HG03095 (cell line): ENCODE results near the gene IL17RE.
A peak's percentile ranks its signal among the peaks of the same experiment; 100 is the strongest.
"Not testable (repeated sequence)": the region's sequence is repeated elsewhere in the genome, so short reads cannot be mapped to it uniquely, and the experiment has no call there.

Experiments used
- ATAC-seq: cut with Tn5 transposase; IDR thresholded peaks from one replicate; pipeline ENCODE4 v1.9.1; 2021; ENCODE audit warnings: moderate library complexity; ENCODE audit not compliant: unreplicated experiment

IL17RE gene

DNA sequence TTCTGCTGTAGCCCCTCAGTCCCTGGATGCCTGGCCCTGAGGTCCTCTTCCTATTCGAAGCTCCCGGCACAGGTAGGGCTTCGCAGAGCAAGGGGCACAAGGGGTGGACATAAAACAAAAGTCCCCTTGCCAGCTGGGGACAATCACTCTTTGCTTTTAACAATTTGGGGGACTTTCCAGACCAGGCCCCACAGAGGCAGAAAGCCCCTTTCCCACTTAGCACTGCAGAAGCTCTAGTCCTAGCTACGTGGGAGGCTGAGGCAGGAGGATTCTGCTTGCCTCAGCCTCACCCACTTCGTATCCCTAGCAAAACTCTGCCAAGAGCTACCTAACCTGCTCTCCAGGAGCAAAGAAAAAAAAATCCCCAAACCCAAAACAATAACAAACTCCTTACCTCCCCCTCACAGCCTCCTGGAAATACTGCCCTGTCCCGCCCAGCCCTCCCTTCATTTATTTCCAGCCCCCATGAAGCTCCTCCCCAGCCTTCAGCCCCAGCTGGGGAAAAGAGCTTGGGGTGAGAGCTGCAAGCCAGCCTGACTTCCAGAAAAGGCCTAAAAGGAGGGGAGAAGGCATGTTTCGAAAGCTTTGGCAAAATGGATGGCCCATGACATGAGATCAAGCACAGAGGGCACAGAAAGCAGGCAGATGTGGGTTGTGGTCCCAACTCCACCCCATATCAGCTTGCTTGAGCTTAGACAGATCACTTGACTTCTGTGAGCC lies 22.7 kb upstream of the IL17RE start, which contains the start of gene CIDEC:
Gene CIDEC (minus strand): TSS at position 424 of the 720 bp plus-strand sequence. CDS start 1,767 bp downstream, outside the sequence.
- ATAC-seq = no peak

GRCh38 chr3:9881441-9881840 lies 21.2 kb upstream of the IL17RE start:
- no peak for ATAC-seq

DNA sequence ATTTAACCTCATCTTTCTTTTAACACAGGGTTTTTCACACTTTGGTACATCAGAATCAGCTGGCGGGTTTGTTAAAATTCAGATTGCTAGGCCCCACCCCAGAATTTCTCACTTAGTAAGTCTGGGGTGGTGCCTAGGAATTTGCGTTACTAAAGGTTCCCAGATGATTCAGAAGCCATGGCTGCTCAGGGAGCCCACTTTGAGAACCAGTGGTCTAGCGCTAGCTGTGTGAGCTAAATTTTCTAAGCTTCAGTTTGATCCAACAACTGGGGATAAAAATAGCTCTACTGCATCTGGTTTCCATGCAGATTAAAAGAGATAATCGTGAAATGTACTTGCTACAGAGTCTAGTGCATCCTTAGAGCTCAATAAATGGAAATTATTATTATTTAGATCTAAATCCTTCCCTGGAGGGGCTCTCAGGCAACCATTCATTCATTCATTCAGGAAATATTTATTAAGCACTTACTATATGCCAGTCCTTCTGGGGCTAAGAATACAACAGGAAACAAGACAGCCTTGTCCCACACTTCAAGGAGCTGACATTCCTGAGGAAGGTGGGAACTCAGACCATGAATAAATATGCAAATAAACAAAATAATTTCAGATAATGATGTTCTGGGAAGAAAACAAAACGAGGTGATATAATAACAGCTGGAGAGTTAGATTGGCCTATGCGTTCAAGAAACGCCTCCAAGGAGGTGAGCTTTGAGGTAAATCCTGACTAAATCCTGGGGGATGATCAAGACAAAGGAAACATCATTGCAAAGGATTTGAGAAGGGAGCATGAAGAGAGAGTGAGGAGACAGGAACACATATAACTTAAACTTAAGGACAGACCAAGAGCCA lies 18.7 kb upstream of the IL17RE start:
- no peak for ATAC-seq

DNA sequence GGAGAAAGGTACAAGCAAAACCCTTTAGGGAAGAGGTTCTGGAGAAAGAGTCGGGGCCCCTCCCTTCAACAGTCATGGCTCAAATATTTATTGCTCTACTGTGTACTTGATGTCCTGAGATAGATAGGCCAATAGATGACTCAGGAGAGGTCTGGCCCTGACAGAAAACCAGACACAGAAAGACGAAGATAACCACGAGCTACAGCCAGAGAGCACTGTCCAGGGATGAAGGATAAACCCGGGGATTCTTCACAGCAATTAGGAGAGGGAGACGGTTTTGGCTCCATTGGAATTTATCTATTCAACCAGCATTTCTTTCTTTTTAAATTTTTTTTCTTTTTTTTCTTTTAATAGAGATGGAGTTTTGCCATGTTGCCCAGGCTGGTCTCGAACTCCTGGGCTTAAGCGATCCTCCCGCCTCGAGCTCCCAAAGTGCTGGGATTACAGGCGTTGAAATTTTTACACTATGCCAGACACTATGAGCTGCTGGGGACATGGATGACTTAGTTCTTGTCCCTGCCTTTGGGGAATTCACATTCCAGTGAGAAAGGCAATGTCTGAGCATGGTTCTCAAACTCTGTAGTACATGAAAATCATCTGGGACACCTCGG lies 18.0 kb upstream of the IL17RE start:
- no peak for ATAC-seq

- no peak for ATAC-seq
Observed at GRCh38 chr3:9886328-9886727, 16.3 kb upstream of the IL17RE start.

- ATAC-seq = no peak
Observed at GRCh38 chr3:9887480-9887879, 15.2 kb upstream of the IL17RE start.

- no peak for ATAC-seq
Observed at GRCh38 chr3:9888540-9888939, 14.1 kb upstream of the IL17RE start.

- ATAC-seq = no peak
Observed at GRCh38 chr3:9889405-9889804, 13.2 kb upstream of the IL17RE start.

DNA sequence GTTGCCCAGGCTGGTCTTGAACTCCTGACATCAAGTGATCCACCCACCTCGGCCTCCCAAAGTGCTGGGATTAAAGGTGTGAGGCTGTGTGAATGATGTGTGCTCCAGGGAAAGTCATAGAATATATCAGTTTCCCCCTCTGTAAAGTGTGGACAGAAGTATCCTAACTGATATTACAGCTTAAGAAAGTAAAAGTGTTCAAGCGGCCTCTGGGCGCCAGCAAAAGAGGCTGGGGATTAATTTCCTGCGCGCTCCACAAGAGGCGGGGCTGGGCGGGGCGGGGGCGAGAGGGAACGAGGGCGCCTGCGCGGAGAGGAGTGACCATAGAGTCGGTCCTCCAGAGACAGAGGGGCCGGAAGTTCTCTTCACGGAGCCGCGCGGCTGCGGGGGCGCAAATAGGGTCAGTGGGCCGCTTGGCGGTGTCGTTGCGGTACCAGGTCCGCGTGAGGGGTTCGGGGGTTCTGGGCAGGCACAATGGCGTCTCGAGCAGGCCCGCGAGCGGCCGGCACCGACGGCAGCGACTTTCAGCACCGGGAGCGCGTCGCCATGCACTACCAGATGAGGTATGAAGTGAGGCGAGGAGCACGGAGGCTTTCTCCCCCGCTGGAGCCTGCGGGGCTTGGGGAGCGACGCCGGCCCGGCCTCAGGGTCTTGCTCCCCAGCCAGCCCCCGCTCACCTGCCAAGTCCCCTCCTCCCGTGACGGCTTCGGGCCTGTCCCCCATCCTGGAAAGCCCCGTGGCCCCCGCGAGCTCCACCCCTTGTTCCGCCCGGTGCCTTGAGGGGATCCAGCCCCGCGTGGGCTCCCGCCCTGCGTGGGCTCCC lies 12.2 kb upstream of the IL17RE start, which contains the start of gene JAGN1:
Gene JAGN1 (plus strand): TSS at position 362 of the 823 bp plus-strand sequence. CDS start 113 bp downstream, at position 475.
- peak; percentile 72 for ATAC-seq

DNA sequence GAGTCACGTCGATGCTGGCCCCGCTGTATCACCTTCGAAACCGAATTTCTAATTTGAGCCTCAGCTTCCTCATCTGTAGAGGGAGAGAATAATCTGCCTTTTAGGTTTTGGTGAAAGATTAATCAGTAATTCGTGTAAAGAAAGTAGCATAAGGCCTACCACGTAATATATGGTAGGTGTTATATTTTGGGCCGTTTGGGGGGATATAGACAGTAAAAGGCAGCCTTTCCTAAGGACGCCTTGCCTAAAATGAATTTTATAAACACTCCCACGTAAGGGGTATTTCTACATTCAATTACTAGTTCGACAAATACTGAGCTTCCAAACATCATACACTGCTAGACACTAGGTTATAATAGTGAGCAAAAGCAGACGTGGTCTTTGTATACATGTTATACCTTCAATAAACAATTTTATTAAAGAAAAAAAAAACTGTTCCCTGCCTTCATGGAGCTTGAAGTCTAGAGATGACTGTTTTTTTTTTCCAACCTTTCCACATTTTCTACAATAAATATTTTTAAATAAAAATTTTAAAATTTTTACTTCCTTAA lies 11.5 kb upstream of the IL17RE start:
- no peak for ATAC-seq

DNA sequence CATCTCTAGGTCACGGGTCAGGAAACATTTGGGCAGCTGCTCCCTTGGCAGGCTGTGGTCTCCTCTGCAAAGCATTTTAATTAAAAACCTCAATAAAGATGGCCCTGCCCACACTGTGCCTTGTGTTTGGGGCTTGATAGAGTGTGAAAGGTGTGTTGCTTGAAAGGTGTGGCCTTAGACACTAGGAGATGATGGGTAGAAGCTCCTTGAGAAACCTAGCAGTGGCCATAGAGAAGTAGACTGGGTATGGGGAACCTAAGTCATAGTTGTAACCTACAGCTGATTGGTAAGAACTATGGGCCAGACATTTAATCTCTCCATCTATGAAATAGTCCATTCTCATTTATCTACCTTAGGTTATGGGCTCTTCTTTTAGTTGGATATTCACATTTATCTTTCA lies 8.9 kb upstream of the IL17RE start:
- ATAC-seq = no peak

GRCh38 chr3:9895715-9896114 lies 6.9 kb upstream of the IL17RE start:
- ATAC-seq = not testable (repeated sequence)

DNA sequence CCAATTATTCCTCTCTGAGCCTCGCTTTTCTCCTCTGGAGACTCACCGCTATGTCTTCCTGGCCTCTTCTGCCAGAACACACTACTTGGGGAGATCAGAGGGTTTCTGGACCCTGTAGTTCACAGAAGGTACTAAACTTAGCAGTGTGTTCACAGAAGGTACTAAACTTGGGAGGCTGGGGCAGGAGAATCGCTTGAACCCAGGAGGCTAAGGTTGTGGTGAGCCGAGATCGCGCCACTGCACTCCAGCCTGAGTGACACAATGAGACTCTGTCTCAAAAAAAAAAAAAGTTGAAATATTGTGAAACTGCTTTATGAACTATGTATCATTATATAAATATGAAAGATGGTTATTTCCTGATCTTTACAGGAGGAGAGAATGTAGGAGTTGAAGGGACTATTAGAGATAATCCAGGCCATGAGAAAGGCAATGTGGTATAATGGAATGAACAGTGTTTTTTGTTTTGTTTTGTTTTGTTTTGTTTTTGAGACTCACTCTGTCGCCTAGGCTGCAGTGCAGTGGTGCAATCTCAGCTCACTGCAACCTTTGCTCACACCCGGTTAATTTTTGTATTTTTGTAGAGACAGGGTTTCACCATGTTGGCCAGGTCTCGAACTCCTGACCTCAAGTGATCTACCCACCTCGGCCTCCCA lies 5.8 kb upstream of the IL17RE start:
- not testable (repeated sequence) for ATAC-seq

GRCh38 chr3:9897408-9898372 lies 5.0 kb upstream of the IL17RE start:
- ATAC-seq = no peak

- no peak for ATAC-seq
Observed at GRCh38 chr3:9898467-9899241, 4.0 kb upstream of the IL17RE start.

- ATAC-seq = no peak
Observed at GRCh38 chr3:9899289-9899791, 3.3 kb upstream of the IL17RE start.

GRCh38 chr3:9900965-9901415 lies 1.7 kb upstream of the IL17RE start:
- not testable (repeated sequence) for ATAC-seq

GRCh38 chr3:9901967-9902366 lies 681 bp upstream of the IL17RE start:
- ATAC-seq = no peak
